H1 (cell line): ENCODE measurements around the gene LPP. TPM values are rescaled to one million over a fixed set of nuclear protein-coding genes. Genes with fewer than 3 reads are reported as not detected.

Experiments
- EP300 ChIP-seq, 2 experiments: IDR thresholded peaks; 1 replicate in 1 of 2; 2 replicates in 1 of 2; pipeline ENCODE4 v1.6.1; 2011 to 2012; ENCODE audit warnings: low read depth in 2 of 2, low read length in 2 of 2, mild to moderate bottlenecking in 2 of 2, borderline replicate concordance in 1 of 2, inconsistent platforms in 1 of 2, moderate library complexity in 1 of 2
- RFX5 ChIP-seq: IDR thresholded peaks from 2 replicates; pipeline ENCODE4 v1.6.1; 2011; ENCODE audit warnings: low read depth, low read length, improper control_type of control experiment, borderline replicate concordance
- polyA plus RNA-seq, 7 experiments: library from polyadenylated mRNA; depleted of rRNA in 3 of 7; stranded (reverse) in 5 of 7; unstranded in 2 of 7; fragments of >200 nt in 5 of 7; fragments of 200-250 nt in 2 of 7; gene quantifications; 1 replicate in 5 of 7; 2 replicates in 1 of 7; 4 replicates in 1 of 7; pipeline versions ENCODE4 v1.2.1 to v1.2.3, GENCODE V29; 2011 to 2013; ENCODE audit warnings: missing spikeins in 2 of 7, mixed read lengths in 2 of 7
- total RNA-seq: library from RNA; stranded (reverse); fragmentation: NEBNext Ultra II Directional; extraction: Animal tissue kit (Norgen Biotek cat#: 25700); gene quantifications from 2 replicates; pipeline ENCODE4 v1.2.1, GENCODE V29; 2021
- TF ChIP-seq, protein P1 (sequence below): fragments of 300-600 bp; sonication (generic); IDR thresholded peaks from 2 replicates; pipeline ENCODE4 v1.7.1; 2012; ENCODE audit warnings: low read length, moderate library complexity, mild to moderate bottlenecking, inconsistent platforms; ENCODE audit not compliant: insufficient replicate concordance

LPP gene
- total and polyA plus RNA-seq, 2 of the 8 experiments (the other 6 are each of a cell fraction or from before 2014, with no cell fraction given) = 10.0 to 53.3 TPM

DNA sequence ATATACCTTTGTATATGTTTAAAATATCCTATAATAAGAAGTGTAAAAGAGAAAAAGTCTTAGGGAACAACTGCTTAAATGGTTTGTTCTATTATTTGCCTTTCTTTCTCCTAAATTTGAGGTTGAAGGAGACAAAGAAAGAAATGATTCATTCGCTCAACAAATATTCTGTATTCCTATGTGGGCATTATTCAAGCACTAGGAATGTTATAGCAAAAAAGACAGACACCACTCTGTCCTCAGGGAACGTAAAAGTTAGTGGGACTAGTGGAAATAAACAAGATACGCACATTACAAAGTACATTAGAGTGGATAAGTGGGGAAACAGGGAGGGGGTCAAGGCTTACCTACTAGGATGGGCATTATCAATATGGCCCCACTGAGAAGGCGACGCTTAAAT, 332.2 kb downstream of the LPP start (continued):
- TF ChIP-seq EP300 (IDR thresholded peaks at IDR 0.05; ENCODE audit: borderline replicate concordance in 1 of 2, low read depth in 2 of 2, low read length in 2 of 2) (no peak), RFX5 (no peak)
- TF ChIP-seq, protein P1, sequence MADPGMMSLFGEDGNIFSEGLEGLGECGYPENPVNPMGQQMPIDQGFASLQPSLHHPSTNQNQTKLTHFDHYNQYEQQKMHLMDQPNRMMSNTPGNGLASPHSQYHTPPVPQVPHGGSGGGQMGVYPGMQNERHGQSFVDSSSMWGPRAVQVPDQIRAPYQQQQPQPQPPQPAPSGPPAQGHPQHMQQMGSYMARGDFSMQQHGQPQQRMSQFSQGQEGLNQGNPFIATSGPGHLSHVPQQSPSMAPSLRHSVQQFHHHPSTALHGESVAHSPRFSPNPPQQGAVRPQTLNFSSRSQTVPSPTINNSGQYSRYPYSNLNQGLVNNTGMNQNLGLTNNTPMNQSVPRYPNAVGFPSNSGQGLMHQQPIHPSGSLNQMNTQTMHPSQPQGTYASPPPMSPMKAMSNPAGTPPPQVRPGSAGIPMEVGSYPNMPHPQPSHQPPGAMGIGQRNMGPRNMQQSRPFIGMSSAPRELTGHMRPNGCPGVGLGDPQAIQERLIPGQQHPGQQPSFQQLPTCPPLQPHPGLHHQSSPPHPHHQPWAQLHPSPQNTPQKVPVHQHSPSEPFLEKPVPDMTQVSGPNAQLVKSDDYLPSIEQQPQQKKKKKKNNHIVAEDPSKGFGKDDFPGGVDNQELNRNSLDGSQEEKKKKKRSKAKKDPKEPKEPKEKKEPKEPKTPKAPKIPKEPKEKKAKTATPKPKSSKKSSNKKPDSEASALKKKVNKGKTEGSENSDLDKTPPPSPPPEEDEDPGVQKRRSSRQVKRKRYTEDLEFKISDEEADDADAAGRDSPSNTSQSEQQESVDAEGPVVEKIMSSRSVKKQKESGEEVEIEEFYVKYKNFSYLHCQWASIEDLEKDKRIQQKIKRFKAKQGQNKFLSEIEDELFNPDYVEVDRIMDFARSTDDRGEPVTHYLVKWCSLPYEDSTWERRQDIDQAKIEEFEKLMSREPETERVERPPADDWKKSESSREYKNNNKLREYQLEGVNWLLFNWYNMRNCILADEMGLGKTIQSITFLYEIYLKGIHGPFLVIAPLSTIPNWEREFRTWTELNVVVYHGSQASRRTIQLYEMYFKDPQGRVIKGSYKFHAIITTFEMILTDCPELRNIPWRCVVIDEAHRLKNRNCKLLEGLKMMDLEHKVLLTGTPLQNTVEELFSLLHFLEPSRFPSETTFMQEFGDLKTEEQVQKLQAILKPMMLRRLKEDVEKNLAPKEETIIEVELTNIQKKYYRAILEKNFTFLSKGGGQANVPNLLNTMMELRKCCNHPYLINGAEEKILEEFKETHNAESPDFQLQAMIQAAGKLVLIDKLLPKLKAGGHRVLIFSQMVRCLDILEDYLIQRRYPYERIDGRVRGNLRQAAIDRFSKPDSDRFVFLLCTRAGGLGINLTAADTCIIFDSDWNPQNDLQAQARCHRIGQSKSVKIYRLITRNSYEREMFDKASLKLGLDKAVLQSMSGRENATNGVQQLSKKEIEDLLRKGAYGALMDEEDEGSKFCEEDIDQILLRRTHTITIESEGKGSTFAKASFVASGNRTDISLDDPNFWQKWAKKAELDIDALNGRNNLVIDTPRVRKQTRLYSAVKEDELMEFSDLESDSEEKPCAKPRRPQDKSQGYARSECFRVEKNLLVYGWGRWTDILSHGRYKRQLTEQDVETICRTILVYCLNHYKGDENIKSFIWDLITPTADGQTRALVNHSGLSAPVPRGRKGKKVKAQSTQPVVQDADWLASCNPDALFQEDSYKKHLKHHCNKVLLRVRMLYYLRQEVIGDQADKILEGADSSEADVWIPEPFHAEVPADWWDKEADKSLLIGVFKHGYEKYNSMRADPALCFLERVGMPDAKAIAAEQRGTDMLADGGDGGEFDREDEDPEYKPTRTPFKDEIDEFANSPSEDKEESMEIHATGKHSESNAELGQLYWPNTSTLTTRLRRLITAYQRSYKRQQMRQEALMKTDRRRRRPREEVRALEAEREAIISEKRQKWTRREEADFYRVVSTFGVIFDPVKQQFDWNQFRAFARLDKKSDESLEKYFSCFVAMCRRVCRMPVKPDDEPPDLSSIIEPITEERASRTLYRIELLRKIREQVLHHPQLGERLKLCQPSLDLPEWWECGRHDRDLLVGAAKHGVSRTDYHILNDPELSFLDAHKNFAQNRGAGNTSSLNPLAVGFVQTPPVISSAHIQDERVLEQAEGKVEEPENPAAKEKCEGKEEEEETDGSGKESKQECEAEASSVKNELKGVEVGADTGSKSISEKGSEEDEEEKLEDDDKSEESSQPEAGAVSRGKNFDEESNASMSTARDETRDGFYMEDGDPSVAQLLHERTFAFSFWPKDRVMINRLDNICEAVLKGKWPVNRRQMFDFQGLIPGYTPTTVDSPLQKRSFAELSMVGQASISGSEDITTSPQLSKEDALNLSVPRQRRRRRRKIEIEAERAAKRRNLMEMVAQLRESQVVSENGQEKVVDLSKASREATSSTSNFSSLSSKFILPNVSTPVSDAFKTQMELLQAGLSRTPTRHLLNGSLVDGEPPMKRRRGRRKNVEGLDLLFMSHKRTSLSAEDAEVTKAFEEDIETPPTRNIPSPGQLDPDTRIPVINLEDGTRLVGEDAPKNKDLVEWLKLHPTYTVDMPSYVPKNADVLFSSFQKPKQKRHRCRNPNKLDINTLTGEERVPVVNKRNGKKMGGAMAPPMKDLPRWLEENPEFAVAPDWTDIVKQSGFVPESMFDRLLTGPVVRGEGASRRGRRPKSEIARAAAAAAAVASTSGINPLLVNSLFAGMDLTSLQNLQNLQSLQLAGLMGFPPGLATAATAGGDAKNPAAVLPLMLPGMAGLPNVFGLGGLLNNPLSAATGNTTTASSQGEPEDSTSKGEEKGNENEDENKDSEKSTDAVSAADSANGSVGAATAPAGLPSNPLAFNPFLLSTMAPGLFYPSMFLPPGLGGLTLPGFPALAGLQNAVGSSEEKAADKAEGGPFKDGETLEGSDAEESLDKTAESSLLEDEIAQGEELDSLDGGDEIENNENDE = no peak
